VCaP (cell line): ENCODE data around the gene FADD.
"Not testable (repeated sequence)": the region's sequence is repeated elsewhere in the genome, so short reads cannot be mapped to it uniquely, and the experiment has no call there.

Experiments
- H3K27ac ChIP-seq: fragments of 450-650 bp; 2 replicates; pipeline ENCODE4 v1.5.1; 2017
- TF ChIP-seq, protein P1 (sequence below): fragments of 450-650 bp; conservative IDR thresholded peaks from 2 replicates; pipeline ENCODE4 v1.5.1; 2017; ENCODE audit warnings: mild to moderate bottlenecking, moderate library complexity

The FADD gene

GRCh38 chr11:70206982-70207376 is 3.9 kb downstream of the FADD start:
- no peak overlapping the region for H3K27ac ChIP-seq
- TF ChIP-seq, protein P1, sequence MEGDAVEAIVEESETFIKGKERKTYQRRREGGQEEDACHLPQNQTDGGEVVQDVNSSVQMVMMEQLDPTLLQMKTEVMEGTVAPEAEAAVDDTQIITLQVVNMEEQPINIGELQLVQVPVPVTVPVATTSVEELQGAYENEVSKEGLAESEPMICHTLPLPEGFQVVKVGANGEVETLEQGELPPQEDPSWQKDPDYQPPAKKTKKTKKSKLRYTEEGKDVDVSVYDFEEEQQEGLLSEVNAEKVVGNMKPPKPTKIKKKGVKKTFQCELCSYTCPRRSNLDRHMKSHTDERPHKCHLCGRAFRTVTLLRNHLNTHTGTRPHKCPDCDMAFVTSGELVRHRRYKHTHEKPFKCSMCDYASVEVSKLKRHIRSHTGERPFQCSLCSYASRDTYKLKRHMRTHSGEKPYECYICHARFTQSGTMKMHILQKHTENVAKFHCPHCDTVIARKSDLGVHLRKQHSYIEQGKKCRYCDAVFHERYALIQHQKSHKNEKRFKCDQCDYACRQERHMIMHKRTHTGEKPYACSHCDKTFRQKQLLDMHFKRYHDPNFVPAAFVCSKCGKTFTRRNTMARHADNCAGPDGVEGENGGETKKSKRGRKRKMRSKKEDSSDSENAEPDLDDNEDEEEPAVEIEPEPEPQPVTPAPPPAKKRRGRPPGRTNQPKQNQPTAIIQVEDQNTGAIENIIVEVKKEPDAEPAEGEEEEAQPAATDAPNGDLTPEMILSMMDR = no peak

DNA sequence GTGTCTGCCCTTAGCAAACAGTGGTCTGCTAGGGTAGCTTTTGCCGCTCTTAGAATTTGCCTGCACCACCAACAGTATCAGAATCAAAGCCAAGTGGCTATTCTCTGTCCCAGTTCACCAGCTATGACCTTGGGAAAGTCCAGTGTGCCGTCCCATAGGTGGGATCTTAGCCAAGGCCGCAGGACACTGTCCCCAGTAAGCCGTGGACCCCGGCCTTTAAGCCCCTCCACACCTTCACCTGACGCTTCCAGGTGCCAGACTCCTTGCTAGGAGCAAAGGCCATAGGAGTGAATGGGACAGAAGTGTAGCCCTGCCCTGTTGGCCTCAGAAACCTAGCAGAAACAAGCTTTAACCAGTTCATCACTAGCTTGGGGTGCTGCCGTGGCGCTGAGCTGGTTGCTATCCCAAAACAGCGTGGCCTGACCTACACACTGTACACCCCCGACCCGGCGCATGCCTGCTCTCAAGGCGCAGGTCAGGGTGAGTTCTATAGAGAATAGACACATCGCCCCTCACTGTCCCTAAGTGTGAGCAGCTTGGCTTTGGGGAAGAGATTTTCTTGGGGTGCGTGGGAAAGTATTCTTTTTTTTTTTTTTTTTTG is 4.5 kb downstream of the FADD start:
- H3K27ac ChIP-seq = no peak overlapping the region
- TF ChIP-seq, protein P1 = no peak

GRCh38 chr11:70209391-70209912 is 6.4 kb downstream of the FADD start:
- H3K27ac ChIP-seq = no peak overlapping the region
- TF ChIP-seq, protein P1 = no peak

GRCh38 chr11:70210051-70210501 is 7.0 kb downstream of the FADD start:
- H3K27ac ChIP-seq = no peak overlapping the region
- TF ChIP-seq, protein P1 = no peak

DNA sequence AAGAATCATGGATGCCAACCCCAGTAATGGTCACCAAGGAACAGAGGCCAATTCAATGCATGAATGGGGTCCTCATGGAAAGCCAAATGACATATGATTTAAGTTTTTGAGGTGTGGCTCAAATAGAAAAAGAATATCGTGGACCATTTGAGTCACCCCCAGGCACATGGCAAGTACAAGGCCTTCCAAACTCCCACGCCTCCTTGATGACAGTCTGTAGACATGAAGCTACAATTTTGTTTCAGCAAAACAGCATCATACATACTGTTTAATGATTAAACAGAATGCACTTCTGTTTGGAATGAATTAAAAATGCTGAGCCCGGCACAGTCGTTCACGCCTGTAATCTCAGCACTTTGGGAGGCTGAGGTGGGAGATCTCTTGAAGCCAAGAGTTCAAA is 7.4 kb downstream of the FADD start:
- TF ChIP-seq, protein P1 = no peak
- H3K27ac ChIP-seq = no peak overlapping the region

GRCh38 chr11:70212227-70212811 is 9.2 kb downstream of the FADD start:
- TF ChIP-seq, protein P1 = no peak
- peak overlapping the region; percentile 49; the same call in 1 of the 2 replicates for H3K27ac ChIP-seq

DNA sequence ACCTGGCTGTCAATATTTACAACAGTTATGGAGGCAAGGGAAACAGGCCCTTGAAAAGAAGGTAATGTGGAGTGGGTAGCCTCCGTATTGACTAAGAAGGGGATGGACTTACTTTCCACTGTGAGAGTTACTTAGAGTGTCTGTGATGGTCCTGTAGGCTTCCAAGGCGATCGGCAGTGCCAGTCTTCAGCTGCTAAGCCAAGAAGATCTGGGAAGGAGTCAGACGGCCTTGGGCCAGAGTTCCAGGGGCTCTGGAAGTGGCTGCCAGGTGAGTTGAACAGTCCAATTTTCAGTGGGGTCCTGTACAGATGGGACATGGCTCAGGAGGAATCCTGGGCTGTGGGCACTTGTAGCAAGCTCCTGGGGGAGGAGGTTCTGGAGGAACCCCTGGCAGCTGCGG is 14.3 kb downstream of the FADD start:
- not testable (repeated sequence) for H3K27ac ChIP-seq

GRCh38 chr11:70218076-70218475 is 15.0 kb downstream of the FADD start:
- not testable (repeated sequence) for H3K27ac ChIP-seq
